GM18511 (cell line): ENCODE measurements around the gene TBC1D24.

Experiments
- ATAC-seq: cut with Tn5 transposase; IDR thresholded peaks from one replicate; pipeline ENCODE4 v1.9.1; 2021; ENCODE audit warnings: mild to moderate bottlenecking, moderate library complexity; ENCODE audit not compliant: unreplicated experiment

TBC1D24 gene

DNA sequence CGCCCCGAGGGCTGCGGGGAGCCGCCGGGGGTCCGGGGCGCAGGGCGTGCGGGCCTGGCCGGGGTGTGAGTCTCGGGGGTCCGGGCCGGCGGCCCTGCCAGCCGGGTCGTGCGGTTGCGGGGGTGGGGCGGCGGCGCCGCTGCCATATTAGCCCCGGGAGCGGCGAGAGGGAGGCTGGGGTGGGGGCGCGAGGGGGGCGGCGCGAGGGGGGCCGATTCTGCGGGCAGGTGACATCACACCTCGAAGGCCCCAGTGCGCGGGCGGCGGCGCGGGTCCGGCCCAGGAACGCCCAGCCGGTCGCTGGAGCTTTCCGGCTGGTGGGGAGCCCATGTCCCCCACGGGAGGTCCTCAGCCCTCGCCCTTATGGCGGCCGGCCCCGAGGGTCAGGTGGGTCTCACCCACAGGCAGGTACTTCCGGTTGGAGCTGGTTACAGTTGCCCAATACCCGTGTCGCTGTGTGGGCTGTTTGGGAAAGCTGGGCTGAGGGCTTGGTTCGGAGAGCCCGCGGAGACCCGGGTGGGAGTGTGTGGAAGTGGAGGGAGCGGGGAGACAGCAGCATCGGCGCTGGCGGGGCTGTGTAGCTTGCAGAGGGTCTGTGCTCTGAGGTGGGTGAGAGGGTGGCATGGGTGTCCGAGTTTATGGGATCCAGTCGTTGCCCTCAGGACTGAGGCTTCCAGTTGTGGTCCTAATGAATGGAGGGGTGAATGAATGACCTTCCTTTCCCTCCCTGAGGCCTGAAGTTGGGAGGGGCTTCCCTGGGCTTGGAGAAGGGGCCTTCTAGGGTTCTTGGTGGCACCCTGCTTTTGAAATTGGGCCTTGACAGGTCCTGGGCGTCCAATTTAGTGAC lies 39.6 kb downstream of the TBC1D24 start:
- no peak for ATAC-seq

DNA sequence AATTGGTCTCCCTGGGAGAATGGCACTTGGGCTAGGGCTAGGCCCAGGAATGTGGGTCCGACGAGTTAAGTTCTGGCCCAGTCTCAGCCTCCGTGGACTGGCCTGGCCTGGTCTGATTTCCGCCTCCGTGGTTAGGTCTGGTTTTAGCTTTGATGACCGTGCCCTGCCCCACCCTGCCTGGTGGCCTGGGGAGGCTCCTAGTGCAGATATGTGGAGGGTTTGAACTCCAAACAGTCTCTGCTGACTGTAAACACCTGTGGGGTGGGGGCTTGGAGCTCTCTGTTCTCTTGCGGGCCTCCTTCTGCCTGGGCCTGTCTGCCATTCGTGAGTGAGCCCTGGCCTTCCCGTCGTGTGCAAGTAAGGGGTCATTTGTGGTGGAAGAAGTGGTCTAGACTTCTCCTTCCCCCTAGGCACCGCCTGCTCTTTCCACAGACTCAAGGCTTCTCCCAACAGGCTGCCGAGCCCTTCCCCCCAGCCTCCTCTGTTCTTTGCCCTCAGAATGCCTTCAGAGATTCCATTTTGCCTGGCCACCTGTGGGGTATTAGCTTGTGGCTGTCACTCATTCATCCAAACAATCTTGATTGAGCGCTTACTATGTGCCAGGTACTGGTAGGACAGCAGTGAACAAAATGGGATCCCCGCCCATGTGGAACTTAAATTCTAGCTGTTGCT lies 40.4 kb downstream of the TBC1D24 start:
- no peak for ATAC-seq

DNA sequence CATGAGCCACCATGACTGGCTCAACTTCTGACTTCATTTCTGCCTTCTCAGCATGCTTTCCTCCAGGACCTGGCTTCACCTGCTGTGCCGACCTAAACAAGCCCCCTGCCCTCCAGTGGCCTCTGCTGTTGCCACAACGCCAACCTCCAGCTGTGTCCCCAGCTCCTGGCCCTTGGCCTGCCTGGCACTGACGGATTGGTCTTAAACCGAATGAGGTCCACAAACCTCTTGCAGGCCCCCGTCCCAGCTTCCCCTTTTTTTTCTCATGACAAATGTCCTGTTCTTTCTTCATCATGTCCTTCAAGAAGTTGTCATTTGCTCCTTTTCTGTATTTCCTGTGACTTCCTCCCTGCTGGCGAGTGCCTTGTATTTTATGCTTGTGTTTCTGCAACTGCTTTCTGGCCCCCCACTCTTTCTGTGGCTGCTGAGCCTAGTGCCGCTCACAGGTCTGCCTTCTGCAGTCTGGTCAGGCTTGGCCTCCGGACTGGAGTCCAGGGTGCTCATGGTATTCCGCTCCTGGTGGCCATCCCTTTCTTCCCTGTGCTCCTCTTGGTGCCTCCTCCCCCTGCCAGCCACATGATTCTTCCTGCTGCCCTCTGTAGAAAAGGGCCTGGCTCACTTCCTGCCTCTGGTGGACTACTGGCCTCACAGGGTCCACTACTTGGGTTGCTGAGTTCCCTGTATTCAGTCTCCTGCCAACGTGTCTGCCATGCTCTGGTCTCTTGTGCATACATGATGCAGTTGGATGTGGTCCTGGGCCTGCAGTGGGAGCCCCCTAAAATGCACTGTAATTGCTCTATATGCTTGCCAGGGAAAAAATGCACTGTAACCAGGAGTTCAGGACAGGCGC lies 41.7 kb downstream of the TBC1D24 start:
- ATAC-seq, result no peak

DNA sequence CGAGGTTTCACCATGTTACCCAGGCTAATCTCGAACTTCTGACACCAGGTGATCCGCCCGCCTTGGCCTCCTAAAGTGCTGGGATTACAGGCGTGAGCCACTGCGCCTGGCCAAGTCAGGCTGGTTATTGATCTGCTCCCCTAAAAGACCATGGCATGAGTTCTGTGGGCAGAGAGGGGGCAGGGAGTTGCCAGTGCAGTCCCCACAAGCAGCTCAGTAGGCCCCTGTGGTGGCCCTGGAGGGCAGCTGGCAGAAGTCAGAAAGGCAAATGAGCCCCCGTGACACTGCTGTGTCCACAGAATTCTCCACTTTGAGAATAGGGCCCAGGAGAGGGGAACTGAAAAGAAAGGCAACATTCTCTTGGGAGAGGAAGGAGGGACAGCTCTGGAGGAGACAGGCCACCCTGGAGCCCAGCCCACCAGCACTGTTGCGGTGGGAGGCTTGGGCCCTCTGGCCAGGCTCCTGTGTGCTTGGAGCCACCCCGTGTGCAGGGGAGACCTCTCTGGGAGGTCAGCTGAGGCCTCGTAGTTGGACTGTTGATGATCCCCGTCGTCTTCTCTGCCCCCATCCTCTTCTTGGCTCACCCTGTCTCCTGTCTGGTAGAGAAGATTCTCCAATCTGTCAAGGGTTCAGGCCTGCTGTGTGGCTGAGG lies 43.2 kb downstream of the TBC1D24 start:
- ATAC-seq, result no peak

DNA sequence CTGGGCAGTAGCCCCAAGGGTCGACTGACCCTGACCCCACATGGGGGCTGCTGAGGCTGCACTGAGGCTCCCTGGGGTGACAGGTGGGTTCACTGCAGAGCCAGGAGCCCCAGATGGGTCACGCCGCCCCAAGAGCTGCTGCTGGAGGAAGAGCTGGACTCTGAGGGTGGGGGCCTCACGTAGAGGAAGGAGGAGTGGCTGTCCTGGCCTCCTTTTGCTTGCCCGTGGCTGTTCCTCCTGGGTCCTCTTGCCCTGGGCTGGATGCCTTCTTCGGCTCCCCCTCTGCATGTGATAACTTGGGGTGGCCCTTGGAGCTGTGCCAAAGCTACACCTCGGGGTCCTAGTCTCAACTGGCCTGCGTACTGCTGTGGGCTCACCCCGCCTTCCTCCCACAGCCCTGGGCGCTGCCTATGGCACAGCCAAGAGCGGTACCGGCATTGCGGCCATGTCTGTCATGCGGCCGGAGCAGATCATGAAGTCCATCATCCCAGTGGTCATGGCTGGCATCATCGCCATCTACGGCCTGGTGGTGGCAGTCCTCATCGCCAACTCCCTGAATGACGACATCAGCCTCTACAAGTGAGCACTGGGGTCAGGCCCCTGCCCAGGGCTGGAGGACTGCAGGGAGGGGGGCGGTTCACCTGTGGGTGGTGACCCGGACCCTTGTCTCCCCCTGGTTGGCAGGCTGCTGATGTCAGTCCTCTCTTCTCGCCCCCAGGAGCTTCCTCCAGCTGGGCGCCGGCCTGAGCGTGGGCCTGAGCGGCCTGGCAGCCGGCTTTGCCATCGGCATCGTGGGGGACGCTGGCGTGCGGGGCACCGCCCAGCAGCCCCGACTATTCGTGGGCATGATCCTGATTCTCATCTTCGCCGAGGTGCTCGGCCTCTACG lies 44.1 kb downstream of the TBC1D24 start:
- no peak for ATAC-seq

DNA sequence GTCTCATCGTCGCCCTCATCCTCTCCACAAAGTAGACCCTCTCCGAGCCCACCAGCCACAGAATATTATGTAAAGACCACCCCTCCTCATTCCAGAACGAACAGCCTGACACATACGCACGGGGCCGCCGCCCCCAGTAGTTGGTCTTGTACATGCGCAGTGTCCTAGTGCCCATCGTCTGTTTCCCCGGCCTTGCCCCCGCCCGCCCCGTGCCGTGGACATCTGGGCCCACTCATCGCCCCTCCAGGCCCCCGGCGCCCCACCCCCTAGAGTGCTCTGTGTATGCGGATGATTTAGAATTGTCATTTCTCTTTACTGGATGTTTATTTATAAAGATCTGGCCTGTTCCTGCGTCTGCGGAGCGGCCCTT lies 44.8 kb downstream of the TBC1D24 start:
- ATAC-seq, result no peak

DNA sequence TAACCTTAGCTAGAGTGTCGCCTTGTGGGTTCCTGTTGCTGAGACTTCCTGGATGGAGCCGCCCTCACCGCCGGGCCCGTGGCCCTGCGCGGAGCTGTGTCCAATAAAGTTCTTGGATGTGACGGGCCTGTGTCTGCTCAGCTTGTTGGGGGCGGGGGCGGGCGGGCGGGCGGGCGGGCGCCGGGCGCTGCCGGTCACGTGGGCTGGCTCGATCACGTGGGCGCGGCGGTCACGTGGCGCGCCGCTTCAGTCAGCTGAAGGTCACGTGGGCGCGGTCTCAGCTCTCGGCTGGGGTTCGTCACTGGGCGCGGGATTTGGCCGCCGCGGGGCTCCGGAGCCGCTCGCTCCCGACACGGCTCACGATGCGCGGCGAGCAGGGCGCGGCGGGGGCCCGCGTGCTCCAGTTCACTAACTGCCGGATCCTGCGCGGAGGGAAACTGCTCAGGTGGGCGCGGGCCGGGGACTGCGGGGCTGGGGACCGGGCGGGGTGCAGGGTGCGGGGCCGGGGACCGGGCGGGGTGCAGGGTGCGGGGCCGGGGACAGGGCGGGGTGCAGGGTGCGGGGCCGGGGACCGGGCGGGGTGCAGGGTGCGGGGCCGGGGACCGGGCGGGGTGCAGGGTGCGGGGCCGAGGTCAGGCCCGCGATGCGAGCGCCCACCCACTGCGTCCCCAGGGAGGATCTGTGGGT lies 45.3 kb downstream of the TBC1D24 start, which contains the start of gene AMDHD2:
Gene AMDHD2, plus strand, starts transcription at position 275 of the 687 bp plus-strand sequence. Its CDS starts 88 bp downstream, at position 363.
- ATAC-seq, result peak; percentile 66

DNA sequence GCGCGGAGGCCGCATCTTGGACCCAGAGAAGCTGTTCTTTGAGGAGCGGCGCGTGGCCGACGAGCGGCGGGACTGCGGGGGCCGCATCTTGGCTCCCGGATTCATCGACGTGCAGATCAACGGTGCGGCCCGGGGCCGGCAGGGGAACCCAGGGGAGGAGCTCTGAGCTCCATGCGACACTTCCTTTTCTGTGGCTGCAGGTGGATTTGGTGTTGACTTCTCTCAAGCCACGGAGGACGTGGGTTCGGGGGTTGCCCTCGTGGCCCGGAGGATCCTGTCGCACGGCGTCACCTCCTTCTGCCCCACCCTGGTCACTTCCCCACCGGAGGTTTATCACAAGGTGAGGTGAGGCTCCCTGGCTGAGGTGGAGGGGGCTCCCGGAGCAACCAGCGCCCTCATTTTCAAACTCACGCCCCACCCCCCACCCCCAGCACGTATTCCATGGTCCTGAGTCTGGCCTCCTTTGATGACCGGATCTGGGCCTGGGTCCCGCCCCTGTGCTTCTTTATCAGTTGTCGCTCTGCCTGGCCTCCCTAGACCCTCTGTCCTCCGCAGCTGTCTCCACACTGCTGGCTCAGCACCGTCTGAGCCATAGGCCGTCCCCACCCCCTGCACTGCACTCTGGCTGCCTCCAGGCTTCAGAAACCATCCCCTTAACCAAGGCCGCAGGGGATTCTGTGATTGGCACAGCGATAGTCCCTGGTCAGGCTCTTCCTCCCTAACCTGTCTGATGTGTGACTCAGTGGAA lies 46.0 kb downstream of the TBC1D24 start:
- ATAC-seq, result peak; percentile 5

DNA sequence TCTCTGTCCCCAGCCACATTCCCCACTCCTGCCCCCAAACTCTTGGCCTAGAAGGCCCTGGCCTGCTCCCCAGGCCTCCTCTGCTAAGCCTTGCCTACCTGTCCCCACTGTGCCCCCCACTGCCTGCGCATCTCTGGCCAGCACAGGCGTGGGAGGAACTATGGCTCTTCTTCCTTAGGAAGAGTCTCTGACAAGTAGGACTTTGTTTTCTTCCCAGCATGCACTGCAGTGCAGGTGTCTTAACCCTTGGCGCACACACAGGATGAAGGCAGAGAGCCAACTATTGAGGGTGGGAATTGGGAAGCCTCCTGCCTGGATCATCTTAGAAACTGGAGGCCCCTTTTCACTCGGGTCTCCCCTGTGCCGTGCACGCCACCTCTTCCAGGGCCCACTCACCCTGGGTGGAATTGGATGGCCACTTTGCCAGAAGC lies 48.9 kb downstream of the TBC1D24 start:
- ATAC-seq, result no peak

DNA sequence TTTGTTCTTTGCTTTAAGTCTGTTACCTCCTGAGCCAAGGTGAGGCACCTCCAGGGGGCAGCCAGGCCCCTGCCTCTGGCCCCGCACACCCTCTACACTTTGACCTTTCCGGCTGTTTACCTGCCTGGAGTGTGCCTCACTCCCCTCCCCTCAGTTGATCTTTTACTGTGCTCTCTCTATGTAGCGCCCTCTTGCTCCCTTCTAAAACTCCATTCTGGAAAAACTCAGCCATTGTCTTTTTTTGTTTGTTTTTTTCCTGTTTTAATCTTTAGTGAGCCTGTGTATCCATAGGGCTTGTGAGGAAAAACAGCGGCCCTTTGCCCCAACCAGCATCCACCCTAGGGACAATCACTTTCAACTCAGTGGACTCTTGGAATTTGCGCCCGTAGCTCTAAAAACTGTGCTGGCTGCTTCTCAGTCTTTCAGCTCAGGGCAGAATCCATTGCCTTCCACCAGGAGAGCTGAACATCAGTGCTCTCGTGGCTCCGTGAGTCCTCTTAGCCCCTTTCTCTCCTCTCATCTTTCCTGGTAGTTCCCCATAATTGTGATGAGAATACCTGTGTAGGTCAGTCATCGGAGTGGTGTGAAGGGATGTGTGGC lies 49.5 kb downstream of the TBC1D24 start:
- ATAC-seq, result no peak

DNA sequence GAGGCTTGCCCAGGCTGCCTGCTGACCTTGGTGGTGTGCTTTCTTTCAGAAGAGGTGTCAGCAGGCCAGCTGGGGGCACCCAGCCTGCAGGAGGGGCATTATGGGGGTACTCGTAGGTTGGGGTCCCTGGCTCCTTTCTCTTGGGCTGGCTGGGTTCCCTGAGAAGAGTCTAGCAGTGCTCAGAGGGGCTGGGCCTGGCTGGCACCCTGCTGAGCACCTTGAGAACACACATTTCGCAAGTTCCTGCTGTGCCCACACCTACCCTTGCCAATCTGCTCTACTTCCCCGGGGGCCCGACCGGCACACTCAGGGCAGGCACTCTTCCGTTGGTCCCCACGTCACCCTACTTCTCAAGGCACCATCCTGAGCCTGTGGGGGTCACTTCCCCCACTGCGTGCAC lies 51.2 kb downstream of the TBC1D24 start:
- ATAC-seq, result no peak

DNA sequence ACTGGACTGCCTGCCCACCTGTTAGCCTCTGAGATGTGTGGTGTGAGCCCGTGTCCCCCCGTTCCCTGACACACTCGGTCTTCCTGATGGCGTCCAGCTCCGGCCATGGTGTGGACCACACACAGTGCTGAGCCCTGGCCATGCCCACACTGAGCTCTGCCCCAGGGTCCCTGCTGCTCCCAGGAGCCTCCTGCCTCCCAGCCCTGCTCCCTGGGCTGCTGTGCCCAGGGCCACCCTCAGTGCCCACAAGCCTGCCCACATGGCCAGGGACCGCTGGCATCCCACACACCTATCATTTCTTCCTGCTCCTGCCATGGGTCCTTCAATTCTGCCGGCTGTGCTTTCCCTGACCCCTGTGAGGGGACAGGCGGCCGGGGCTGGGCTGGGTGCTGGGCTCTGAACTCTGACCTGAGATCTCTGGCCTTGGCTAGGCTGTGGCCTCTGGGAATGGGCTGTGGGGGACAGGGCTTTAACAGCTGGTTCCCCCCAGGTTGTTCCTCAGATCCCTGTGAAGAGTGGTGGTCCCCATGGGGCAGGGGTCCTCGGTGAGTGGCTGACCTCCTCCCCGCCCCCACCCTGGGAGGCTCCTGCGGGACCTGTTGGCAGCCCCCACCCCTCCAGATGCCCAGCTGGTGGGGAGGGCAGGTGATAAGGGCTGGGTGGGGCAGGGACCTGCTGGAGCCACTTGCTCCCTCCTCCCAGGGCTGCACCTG lies 52.3 kb downstream of the TBC1D24 start:
- ATAC-seq, result no peak

DNA sequence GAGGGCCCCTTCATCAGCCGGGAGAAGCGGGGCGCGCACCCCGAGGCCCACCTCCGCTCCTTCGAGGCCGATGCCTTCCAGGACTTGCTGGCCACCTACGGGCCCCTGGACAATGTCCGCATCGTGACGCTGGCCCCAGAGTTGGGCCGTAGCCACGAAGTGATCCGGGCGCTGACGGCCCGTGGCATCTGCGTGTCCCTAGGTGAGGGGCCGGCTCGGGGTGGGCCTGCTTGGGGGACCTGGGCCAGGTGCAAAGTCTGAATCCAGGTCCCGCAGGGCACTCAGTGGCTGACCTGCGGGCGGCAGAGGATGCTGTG lies 52.8 kb downstream of the TBC1D24 start:
- ATAC-seq, result no peak

DNA sequence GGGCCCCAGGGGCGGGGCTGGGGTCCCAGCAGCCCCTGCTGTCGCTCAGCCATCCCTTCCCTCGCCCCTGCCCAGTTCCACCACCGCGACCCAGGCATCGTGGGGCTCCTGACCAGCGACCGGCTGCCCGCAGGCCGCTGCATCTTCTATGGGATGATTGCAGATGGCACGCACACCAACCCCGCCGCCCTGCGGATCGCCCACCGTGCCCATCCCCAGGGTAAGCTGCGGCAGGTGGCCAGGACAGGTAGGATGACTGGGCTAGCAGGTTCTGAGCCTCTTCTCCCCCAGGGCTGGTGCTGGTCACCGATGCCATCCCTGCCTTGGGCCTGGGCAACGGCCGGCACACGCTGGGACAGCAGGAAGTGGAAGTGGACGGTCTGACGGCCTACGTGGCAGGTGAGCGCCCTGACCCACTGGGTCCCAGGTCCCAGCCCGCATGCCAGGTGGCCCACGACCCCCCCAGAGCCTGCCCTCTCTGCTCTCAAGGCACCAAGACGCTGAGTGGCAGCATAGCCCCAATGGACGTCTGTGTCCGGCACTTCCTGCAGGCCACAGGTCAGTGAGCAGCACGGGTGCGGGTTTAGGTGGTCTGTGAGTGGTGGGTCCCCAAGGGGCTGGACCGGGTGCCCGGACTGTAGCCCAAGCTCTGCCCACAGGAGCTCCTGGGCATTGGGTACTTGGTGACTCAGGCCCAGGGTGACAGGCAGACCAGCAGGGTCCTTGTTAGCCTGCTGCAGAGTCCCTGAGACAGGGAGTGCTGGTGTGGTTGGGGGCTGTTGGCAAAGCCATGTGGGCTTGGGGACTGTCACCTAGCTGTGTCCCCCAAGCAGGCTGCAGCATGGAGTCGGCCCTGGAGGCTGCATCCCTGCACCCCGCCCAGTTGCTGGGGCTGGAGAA lies 53.5 kb downstream of the TBC1D24 start:
- ATAC-seq, result no peak

DNA sequence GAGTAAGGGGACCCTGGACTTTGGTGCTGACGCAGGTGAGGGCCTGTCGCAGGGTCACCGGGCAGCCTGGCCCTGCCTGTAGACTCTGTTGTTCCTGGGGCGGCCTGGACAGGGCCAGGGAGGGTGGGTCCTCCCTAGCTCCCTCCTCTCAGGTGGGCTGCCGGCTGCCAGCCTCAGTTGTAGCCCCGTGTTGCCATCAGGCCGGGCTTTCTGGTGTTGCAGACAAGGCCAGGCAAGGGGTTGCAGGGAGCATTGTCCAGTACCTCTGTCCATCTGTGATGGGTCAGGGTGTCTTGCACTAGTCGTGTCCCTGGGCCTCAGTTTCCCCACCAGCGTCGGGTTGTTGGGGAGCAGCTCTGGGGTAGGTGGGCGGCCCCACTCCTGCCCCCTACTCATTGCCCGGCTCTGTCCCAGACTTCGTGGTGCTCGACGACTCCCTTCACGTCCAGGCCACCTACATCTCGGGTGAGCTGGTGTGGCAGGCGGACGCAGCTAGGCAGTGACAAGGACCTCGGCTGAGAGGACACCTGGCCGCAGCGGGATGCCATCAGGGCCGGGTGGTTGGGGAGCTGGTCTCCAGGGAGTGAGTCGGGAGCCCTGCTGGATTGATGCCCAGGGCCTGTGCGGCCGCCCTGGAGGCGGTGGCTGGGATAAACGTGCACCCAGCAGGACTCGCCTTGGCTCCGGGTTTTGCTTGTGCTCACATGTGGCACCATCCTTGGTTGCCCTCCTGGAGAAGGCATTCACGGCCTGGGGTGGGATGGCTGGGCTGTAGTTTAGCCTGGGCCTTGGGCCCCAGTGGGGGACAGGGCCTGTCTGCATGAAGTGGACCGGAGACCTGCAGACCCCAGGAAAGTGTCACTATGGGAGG lies 54.4 kb downstream of the TBC1D24 start:
- ATAC-seq, result no peak
